Activated CD4-positive, alpha-beta T cell treated with anti-CD3 and anti-CD28 coated beads, Interleukin-2, amount 50 U/mL, for 1 hour (primary cell): Measurements from ENCODE around the gene RABGAP1.
"Not testable (repeated sequence)": the region's sequence is repeated elsewhere in the genome, so short reads cannot be mapped to it uniquely, and the experiment has no call there.

Experiments used
- DNase-seq: peaks from one replicate; pipeline ENCODE4 v3.0.0-alpha.2; 2020

The RABGAP1 gene

DNA sequence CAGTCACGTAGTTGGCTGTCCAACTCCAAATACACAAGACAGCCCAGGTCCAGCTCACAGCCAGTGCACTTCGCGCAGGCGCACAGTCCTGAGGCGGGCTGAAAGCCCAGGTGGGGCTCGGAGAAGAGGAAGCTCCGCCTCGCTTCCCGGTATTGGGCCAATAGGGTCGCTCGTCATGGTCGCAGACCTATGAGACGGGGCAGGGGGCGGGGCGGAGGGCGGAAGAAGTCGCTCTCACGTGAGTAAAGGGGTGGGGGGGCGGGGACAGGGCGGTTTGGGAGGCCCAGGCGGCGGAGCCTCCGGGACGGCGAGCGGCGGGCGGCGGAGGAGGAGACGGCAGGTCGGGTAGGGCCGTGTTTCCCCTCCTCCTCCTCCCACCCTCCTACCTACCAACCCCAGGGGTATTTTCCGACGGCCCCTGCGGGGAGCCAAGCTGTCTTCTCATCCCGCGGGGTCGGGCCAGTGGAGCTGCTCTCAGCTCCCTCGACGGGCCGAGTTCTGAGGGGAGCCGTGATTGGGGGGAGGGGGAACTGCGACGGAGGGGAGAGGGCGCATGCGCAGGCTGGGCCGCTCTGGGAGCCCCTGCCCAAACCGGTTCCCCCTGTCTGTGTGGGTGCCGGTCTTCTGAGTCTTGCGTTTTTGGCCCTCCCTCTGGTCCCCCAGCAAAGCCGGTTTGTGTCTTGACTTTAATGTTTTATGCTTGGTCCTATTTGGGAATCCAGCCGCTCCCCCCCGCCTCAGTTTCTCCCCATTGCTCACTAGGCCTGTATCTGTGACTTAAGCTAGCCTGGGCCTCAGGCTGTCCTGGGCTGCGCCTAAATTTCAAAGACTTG, at the start of gene RABGAP1:
RABGAP1 (plus strand) TSS at position 272 of the 833 bp plus-strand sequence. CDS start 16,040 bp downstream, outside the sequence.
- DNase-seq, result peak; percentile 99

DNA sequence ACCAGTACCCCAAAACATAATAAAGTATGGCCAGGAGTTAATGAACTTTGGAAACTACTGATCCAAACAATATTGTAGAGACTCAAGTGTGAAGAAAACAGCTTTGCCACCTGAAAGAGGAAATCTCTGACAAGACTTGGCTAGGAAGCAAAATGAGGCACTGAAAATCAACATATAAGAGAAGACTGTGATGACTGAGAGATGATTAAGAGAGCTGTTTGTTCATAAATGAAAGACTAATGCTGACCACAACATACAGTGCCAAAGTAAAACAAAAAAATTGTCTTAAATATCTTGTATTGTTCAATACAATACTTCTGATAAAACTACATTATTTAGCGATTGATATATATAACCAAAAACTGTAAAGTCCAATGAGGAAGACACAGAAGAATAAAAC, 42.9 kb upstream of the RABGAP1 start:
- DNase-seq, result no peak

DNA sequence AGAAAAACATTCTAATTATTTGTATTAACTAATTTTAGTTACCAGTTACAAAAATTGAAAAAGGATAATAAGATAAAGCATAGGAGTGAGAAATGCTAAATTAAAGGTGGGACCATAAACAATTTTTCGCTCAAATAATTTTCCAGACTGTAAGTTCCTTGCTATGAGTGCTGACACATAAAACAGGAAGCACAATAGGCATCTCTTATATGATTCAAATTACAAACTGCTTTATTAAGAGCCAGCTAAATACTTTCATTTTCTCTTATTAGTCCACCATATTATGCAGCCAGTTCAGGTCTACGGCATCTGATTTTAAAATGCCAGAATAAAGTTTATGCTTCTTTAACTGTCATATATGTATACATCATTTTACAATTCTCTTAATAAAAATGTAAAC, 40.0 kb upstream of the RABGAP1 start:
- no peak for DNase-seq

DNA sequence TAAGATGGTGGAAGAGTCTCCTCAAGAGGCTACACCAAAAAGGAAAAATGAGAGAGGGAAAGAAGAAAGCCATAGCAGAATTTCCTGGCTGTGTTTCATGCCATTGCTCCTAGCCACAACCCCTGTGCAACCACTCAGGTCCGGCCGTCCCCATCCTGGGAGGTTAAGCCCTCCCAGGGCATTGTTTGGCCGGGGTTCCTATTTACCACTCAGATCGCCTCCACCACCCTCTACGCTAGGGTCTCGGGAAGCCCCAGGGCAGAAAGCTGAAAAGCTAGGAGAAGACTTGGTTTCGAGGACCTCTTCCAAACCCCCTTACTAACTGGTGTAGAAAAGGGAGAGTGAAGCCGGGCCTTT, 36.4 kb upstream of the RABGAP1 start:
- no peak for DNase-seq

DNA sequence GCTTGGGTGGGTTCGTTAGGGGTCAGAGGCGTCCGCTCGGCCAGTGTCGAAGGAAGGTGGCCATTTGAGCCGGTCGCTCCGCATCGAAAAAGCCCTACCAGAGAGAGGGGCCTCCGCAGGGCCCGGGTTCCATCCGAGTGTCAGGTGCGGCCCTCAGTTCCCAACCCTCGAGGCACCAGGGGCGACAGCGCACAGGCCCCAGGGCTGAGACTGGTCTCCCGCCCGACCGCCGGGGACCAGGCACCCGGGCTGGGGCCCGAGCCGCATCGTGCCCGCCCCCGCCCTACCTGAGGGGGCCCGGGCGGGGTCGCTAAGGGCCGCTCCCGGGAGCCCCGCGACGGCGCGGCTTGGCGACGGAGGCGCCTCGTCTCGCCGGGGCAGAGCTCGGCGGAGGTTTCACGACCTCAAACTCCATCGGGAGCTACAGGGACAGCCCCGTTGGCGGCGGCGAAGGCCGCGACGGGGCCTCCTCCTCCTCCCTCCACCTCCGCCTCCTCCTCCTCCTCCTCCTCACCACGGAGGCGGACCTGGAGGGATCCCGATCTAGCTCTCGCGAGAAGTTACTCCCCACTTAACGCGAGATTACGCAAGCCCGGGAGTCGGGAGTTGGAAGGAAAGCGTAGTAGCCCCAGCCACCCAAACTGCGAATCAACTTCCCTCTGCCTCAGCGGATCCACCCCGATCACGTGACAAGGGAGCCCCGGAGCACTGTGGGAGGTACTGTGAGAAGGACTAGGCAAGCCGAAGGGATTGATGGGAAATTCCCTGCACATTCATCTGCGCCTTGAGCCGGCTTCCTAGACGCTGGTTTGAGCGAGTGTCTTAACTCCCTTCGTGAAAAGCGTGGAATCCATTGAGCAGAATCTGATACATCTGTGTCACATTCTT, 35.8 kb upstream of the RABGAP1 start, which contains the start of gene RC3H2:
RC3H2 (minus strand) TSS at position 537 of the 888 bp plus-strand sequence. CDS start 7,850 bp downstream, outside the sequence.
- DNase-seq, result peak; percentile 97

DNA sequence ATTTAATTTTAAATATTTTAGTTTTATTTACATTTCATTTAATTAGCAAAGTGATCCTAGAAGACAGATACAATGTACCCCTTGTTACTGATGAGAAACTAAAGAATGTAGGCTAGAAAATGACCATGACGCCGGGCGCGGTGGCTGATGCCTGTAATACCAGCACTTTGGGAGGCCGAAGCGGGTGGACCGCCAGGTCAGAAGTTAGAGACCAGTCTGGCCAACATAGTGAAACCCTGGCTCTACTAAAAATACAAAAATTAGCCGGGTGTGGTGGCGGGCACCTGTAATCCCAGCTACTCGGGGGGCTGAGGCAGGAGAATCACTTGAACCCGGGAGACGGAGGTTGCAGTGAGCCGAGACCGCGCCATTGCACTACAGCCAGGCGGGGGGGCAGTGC, 34.7 kb upstream of the RABGAP1 start:
- not testable (repeated sequence) for DNase-seq

DNA sequence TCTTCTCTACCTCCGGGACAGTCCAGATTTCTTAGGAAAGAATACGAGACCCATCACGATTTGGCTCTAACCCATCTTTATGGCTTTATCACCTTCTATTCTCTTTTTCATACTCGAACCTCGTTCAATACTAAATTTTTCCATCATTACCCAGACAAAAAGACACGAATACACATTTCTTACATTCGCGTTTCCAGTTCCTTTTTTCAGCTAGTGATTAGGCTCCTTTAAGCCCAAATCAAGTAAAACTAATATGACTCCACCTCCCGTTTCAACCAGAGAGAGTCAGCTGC, 28.2 kb upstream of the RABGAP1 start:
- no peak for DNase-seq

DNA sequence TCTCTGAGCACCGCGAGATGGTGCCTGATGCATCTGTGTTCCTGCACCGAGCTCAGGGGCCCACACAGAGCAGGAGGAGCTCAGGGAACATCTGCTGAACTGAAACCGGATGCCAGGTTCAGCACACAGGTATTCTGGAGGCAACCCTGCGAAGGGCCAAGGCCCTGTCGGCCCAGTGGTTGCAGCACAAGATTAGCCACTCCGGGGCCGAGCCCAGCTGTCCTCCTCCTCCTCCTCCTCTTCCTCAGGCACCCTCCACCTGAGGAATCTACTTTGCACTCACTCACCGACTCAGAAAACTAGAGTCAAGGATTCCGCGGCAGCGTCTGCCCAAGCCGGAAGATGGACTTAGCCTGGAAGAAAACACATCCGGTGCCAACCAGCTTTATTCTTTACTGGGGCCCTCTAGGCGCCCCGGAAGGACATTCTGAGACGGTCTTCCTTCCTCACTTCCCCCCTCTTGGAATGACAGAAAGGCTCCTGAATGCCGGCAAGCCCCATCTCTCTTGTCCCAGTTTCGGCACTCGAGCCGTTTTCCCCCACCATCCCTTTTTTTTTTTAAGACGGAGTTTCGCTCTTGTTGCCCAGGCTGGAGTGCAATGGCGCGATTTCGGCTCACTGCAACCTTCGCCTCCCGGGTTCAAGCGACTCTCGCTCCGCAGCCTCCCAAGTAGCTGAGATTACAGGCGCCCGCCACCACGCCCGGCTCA, 27.7 kb upstream of the RABGAP1 start, which contains the start of gene ZBTB6:
ZBTB6 (minus strand) TSS at position 360 of the 710 bp plus-strand sequence. CDS start 1,251 bp downstream, outside the sequence.
- DNase-seq, result peak; percentile 70

DNA sequence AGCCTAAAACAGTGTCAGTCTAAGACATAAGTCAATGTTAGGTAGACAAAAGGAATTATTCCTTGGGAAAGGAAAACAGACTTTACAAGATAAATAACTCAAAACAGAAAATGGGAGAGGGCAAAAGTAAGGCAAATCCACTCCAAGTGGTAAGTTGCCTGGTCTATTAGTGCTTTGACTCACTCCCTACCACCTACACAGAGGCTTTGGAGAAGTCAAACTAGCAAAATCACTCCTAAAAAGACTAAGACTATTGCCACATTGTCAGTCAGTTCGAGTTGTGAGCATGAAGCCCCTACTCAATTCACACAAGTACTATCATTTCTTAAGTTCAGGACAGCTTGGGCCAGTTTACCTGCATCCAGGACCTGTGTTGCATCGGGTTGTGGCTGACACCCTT, 22.5 kb upstream of the RABGAP1 start:
- no peak for DNase-seq

DNA sequence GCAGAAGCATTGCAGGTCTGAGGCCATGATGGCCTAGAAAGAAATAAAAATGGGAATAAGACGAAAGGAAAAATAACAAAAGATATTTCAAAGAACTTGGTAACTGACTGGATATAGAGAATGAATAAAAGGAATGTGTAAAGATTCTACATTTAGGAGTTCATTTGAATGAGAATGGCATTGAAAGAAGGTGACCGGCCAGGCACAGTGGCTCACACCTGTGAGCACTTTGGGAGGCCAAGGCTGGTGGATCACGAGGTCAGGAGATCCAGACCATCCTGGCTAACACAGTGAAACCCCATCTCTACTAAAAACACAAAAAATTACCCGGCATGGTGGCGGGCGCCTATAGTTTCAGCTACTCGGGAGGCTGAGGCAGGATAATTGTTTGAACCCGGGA, 18.1 kb upstream of the RABGAP1 start:
- no peak for DNase-seq

DNA sequence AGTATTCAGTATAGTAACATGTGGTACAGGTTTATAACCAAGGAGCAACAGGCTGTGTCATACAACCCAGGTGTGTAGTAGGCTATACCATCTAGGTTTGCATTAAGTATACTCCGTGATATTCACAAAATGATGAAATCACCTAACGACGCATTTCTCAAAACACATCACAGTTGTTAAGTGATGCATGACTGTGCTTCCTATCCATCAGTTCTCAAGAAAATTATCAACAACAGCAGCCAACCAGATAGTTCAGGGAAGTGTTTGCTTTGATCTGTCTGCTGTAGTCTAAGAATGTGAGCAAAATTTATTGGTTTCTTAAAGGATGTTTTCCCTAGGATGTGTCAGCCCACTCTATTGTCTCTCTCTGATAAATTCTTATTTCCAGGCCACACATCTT, 16.9 kb upstream of the RABGAP1 start:
- DNase-seq, result no peak

DNA sequence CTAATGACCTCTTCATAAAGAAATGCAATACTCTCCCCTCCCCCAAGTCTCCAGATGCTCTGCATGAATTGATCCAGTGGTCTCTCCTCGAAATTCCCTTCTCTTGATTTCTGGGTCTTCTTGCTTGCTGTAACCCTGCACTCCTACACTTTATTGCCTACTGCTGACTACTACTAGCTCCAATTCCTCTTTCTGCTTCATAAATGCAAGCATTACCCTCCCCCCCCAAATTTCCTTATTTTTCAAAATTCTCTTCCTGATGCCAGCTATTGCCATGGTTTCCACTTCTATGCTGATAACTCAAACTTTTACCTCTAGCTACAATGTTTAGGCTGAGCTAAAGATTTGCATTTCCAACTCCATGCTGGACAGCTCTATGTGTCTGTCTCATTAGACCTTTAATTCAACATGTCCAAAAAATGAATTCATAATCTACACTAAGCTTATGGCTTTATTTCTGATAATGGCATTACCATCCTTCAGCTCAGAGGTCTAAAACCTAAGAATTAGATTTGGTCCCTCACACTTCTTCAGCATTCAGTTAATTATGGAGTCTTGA, 10.9 kb upstream of the RABGAP1 start:
- DNase-seq, result no peak

DNA sequence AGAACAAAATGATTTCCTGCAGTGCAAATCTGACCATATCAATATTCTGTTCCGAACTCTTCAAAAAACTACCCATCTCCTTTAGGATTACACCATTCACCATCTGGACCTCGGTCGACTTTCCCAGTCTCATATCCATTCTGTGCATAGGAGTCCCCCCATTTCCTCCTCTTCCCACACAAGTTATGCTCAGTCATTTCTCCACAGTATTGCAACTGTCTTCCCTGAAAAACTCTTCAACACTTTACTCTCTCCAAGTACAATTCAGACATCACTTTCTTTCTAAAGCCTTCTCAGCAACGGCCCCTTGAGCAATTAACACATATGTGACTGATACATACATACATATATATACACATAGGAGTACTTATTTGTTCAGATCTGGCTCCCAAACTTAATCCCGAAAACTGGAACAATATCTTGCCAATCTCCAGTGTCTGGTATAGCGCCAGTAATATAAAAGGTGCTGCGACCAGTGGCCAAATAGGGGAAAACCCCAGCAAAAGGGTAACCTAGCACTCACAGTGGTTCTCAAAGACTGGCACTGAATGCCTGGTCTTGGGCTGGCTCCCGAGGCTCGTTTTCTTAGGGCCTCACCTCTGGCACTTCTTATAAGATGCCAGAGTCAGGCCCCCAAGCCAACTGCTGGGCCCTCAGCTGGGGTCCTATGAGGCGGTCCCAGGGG, 10.1 kb upstream of the RABGAP1 start:
- DNase-seq, result no peak

DNA sequence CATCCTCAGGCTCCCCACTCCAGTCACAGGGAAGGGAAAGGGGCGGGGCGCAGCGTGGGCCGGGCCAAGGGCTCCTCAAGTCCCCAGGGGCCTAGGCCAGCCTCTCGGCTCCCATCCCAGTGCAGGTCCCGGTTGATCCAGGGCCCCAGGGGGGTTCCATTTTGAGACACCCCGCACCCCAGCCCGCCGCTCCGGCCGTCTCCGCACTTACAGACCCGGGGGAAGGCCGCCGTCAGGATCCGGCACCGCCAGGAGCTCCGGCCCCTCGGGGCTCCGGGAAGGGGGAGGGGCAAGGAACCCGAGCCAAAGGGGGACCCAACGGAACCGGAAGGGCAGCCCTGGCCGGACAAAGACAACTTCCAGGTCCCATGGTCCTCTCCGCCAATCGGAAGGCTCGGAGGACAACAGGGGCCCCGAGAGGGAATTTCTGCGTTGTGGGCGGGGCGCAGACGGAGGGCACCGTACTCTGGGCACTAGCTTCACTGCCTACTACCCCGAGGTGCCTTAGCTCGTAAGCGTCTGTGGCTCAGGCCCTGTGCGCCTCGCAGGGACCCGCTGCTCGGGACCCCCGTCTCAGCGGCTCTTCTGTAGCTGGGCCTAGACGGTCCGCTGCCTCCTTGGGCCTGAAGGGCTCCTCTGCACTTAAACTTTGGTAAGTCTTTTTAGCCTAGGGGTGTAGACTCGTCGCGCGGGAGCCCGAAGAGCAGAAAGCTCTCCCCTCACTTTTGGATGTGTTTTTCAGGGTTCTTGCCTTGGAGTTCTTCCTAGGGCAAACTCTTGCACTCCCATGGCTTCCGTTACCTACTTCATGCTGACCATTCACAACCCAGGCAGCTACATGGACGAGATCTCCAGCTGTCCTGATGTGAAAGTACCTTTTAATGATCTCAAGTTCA, 9.3 kb upstream of the RABGAP1 start, which contains the start of gene ZBTB26:
ZBTB26 (minus strand) TSS at position 287 of the 896 bp plus-strand sequence. CDS start 11,578 bp downstream, outside the sequence.
- DNase-seq, result peak; percentile 87

DNA sequence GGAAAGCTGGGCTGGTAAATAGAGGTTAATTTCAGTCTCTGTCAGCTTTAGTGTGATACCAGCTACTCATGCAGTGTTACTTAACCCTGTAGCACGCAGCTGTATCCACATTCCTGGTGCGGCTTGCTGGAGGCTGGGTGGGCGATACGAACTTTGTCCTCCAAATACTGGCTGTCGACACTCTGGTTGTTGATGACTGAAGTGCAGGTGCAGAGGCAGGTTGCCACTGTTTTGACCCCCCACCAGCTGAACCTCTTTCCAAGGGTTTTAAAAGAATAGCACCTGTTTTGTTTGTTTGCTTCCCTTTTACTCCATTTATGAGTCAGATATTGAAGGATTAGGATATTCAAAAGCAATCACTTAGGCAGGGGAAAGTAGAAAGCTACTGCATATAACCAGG, 4.4 kb upstream of the RABGAP1 start:
- no peak for DNase-seq

DNA sequence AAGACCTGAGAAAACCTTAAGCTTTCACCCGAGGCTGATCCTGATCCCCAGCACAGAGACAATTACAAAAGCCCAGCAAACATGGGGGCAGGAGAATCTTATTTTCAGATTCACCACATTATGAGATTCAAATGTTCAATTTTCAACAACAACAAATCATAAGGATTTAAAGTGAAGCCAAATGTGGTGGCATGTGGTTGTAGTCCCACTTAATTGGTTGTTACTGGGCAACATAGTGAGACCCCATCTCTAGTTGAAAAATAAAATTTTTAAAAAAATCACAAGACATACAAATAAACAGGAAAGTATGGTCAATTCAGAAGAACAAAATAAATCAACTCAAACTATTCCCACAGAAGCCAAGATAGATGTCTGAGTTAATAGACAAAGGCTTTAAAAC, 3.9 kb upstream of the RABGAP1 start:
- DNase-seq, result no peak

DNA sequence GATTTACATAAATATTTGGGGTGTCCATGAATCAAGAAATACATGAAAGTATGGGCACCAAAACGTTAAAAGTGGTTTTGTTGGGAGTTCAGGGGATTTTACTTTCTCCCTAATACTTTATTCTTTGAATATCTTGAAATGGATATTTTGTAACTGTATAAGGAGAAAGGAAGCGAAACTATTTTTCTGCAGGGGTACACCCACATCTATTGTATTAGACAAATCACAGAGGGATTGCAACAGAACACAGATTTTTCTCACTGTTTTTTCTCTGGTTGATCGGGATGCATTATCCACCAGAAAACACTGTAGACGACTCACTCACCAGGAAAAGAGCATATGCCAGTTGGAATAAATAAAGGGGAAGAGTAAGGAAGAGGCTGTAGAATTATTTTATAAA, 1.2 kb upstream of the RABGAP1 start:
- DNase-seq, result no peak

DNA sequence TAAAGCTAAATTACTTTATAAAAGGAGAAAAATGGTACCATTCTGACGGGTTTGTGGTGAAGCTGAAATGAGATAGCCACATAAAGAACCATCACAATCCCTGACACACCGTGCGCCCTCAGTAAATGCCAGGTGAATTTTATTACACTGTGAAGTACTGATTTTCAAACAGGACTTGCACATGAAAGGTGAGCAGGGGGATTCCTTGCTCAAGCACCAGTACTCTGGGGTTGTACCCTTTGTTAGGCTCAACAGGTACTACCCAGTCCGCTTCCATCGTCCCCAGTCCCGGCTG, 419 bp upstream of the RABGAP1 start:
- no peak for DNase-seq

DNA sequence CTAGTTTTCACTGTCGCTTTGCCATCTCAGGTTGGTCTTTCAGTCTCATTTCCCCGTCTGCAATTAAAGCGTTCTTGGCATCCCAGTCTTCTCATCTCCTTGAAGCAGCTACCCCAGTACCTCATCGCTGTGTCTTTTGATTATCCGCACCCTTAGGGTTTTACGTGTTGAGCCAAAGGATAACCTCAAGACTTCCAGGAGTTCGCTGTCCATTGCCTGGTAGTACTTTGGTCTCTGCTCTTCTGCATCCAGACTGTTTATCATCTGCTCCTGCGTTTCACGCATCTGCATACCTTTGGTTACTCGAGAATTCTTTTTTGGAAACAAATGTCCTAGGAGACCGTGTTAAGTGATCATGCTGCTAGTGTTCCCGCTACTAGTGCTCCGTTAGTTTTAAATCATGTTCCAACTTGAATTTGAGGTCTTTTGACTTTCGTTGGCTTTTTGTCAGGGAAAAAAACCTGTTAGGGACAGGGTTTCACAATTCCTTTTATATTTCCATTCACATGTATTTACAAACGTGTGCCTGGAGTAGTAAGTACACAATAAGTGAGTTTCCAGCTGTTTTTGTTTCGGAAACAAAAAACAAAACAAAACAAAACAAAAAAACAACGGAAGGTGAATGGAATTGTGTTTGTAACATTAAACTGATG, 888 bp downstream of the RABGAP1 start:
- no peak for DNase-seq

DNA sequence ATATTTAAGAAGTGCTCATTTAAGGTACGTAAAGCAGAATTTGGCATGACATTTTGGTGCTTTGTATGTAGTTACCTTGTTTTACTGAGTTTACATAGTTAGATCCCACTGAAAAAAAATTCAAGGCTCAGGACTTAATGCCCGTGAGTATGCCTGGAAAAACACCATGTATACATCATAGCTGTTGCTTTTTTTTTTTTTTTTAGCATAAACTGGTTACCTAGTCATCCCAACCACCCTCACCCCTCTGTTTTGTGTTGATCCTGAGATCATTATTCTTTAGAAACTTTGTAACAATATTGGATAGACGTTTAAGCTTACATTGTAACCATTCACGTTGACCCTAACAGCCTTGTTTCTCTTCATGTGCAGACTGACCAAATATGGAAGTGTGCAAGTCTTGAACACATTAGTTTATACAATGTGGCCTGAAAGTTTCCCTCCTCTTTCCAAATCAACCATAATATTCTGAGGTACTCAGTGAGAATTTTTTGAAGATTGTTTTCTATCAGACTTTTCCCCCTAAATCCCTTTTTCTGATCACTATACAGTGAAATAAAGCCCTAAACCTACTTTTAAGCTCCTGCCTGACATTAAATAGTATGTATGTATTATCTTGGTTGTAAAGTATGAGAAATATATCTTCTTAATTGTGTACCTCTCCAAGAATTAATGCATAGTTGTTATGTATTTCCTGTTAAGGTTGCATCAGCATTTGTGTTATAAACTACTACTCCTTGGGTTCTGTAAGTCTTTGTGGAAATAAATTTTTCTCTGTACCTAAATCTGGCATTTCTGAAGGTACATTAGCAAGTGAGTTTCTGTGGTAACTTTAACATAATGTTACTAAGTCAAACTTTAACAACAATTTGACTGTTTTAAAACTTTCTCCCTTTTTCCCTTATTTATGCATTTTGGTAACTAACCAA, 4.4 kb downstream of the RABGAP1 start:
- no peak for DNase-seq
